Measurements from ENCODE around the gene DUOXA2.

DUOXA2 gene

DNA sequence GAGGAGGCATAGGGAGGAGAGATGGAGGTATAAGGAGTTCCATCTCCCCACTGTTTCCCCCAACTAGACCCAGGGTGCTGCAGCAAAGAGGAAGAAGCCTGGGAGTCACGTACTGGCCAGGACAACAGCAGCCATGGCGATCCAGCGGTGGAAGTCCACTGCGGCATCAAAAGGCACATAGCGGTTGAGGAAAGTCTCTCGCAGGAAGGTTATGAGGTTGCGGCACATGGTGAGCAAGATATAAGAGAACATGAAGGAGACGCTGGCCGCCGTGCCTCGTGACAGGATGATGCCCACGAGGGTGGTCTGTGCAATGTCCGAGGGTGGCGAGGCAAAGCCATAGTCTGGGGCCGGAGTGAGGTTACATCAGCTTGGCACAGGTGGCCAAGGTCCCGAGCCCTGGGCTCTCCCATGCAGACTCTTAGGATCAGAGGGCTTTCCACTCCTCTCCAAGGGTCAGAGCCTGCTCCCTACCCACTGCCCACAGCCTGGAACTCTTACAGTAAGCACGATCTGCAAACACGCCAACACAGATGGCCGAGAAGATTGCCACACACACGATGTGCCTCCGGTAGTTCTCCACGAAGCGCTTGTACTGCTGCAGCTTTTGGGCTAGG, 14.5 kb upstream of the DUOXA2 start:
- no peaks in the 10 kb centered on the region for H3K4me1 ChIP-seq (ENCODE audit: insufficient read depth, low read length, poor library complexity, severe bottlenecking)
- no peak overlapping the region for H2AFZ ChIP-seq (ENCODE audit: low read length)
- H3K27me3 ChIP-seq (ENCODE audit: insufficient read depth, low read length, poor library complexity, severe bottlenecking), result no peaks in the 10 kb centered on the region
- no peaks in the 10 kb centered on the region for H3F3A ChIP-seq (ENCODE audit: low read depth)
- H3K79me2 ChIP-seq (ENCODE audit: insufficient read depth, low read length), result no peaks in the 10 kb centered on the region
- H3K36me3 ChIP-seq (ENCODE audit: insufficient read depth, low read length), result no peaks in the 10 kb centered on the region
- H3K9me3 ChIP-seq (ENCODE audit: insufficient read depth, low read depth, low read length), result no peaks in the 10 kb centered on the region
- no peaks in the 10 kb centered on the region for H4K20me1 ChIP-seq (ENCODE audit: insufficient read depth, low read length, poor library complexity, severe bottlenecking)
- no peak overlapping the region for H3K9ac ChIP-seq (ENCODE audit: low read depth, low read length, poor library complexity, severe bottlenecking)
- TF ChIP-seq EZH2phosphoT487 (IDR thresholded peaks at IDR 0.05; ENCODE audit: borderline replicate concordance), result no peak
- TF ChIP-seq, protein P1, sequence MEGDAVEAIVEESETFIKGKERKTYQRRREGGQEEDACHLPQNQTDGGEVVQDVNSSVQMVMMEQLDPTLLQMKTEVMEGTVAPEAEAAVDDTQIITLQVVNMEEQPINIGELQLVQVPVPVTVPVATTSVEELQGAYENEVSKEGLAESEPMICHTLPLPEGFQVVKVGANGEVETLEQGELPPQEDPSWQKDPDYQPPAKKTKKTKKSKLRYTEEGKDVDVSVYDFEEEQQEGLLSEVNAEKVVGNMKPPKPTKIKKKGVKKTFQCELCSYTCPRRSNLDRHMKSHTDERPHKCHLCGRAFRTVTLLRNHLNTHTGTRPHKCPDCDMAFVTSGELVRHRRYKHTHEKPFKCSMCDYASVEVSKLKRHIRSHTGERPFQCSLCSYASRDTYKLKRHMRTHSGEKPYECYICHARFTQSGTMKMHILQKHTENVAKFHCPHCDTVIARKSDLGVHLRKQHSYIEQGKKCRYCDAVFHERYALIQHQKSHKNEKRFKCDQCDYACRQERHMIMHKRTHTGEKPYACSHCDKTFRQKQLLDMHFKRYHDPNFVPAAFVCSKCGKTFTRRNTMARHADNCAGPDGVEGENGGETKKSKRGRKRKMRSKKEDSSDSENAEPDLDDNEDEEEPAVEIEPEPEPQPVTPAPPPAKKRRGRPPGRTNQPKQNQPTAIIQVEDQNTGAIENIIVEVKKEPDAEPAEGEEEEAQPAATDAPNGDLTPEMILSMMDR (conservative IDR thresholded peaks at IDR 0.05; ENCODE audit: low read length), result no peak
- H3K4me2 ChIP-seq (ENCODE audit: low read depth, low read length, poor library complexity, severe bottlenecking), result no peak overlapping the region
- H3K4me3 ChIP-seq (ENCODE audit: low read length, poor library complexity, severe bottlenecking), result no peak overlapping the region
- H3K9me2 ChIP-seq (replicated peaks; ENCODE audit: low read depth, low read length), result no peaks in the 10 kb centered on the region

GRCh38 chr15:45100884-45101625, 13.1 kb upstream of the DUOXA2 start:
- Histone ChIP-seq H3K4me3 (ENCODE audit: low read length, poor library complexity, severe bottlenecking) (no peak overlapping the region), H4K20me1 (ENCODE audit: insufficient read depth, low read length, poor library complexity, severe bottlenecking) (no peaks in the 10 kb centered on the region), H2AFZ (ENCODE audit: low read length) (no peak overlapping the region), H3K27me3 (ENCODE audit: insufficient read depth, low read length, poor library complexity, severe bottlenecking) (no peaks in the 10 kb centered on the region), H3K79me2 (ENCODE audit: insufficient read depth, low read length) (no peaks in the 10 kb centered on the region), H3K4me2 (ENCODE audit: low read depth, low read length, poor library complexity, severe bottlenecking) (no peak overlapping the region), H3F3A (ENCODE audit: low read depth) (no peaks in the 10 kb centered on the region), H3K4me1 (ENCODE audit: insufficient read depth, low read length, poor library complexity, severe bottlenecking) (no peaks in the 10 kb centered on the region), H3K9ac (ENCODE audit: low read depth, low read length, poor library complexity, severe bottlenecking) (no peak overlapping the region), H3K9me3 (ENCODE audit: insufficient read depth, low read depth, low read length) (no peaks in the 10 kb centered on the region), H3K36me3 (ENCODE audit: insufficient read depth, low read length) (no peaks in the 10 kb centered on the region), H3K9me2 (replicated peaks; ENCODE audit: low read depth, low read length) (no peaks in the 10 kb centered on the region)
- TF ChIP-seq, protein P1 (conservative IDR thresholded peaks at IDR 0.05; ENCODE audit: low read length), result no peak
- TF ChIP-seq EZH2phosphoT487 (IDR thresholded peaks at IDR 0.05; ENCODE audit: borderline replicate concordance), result no peak

DNA sequence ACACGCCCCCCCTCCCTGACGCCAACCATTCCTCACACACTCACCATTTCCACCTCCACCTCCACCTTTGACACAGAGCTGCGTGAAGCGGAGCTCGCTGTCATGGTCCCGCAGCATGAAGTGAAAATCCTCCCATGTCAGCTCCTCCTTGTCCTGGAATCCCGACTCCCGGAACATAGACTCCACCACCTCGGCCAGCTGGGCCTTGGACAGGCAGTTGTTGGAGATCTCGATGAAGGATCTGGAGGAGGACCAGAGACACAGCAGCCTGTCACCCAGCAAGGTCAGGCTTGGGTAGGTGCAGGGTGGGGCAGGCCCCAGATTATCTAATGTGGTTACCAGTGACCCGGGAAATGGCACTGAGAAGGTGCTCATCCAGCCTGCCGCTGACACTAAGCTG, 12.4 kb upstream of the DUOXA2 start:
- Histone ChIP-seq H3K9me2 (replicated peaks; ENCODE audit: low read depth, low read length) (no peaks in the 10 kb centered on the region), H3K4me1 (ENCODE audit: insufficient read depth, low read length, poor library complexity, severe bottlenecking) (no peaks in the 10 kb centered on the region), H3K27me3 (ENCODE audit: insufficient read depth, low read length, poor library complexity, severe bottlenecking) (no peaks in the 10 kb centered on the region), H4K20me1 (ENCODE audit: insufficient read depth, low read length, poor library complexity, severe bottlenecking) (no peaks in the 10 kb centered on the region), H2AFZ (ENCODE audit: low read length) (no peak overlapping the region), H3K9me3 (ENCODE audit: insufficient read depth, low read depth, low read length) (no peaks in the 10 kb centered on the region), H3K4me2 (ENCODE audit: low read depth, low read length, poor library complexity, severe bottlenecking) (no peak overlapping the region), H3K79me2 (ENCODE audit: insufficient read depth, low read length) (no peaks in the 10 kb centered on the region), H3F3A (ENCODE audit: low read depth) (no peaks in the 10 kb centered on the region), H3K36me3 (ENCODE audit: insufficient read depth, low read length) (no peaks in the 10 kb centered on the region), H3K9ac (ENCODE audit: low read depth, low read length, poor library complexity, severe bottlenecking) (no peak overlapping the region), H3K4me3 (ENCODE audit: low read length, poor library complexity, severe bottlenecking) (no peak overlapping the region)
- no peak for TF ChIP-seq EZH2phosphoT487 (IDR thresholded peaks at IDR 0.05; ENCODE audit: borderline replicate concordance)
- TF ChIP-seq, protein P1 (conservative IDR thresholded peaks at IDR 0.05; ENCODE audit: low read length), result no peak
